ENCODE results near the gene SETBP1.

- TF ChIP-seq POLR2AphosphoS5 (IDR thresholded peaks at IDR 0.05; ENCODE audit: low read depth, low read length) (no peak), CTCF (IDR thresholded peaks at IDR 0.05; ENCODE audit: control extremely low read depth in 1 of 3, insufficient read depth in 1 of 3, low read depth in 1 of 3, low read length in 3 of 3) (no peak), YY1 (IDR thresholded peaks at IDR 0.05; ENCODE audit: low read depth, low read length) (no peak), TAF1 (IDR thresholded peaks at IDR 0.05; ENCODE audit: low read depth, low read length) (no peak), BRCA1 (IDR thresholded peaks at IDR 0.05; ENCODE audit: low read depth, low read length) (no peak)
Measured at GRCh38 chr18:44920441-44920840, 239.8 kb downstream of the SETBP1 start.

All from H1 (cell line).